AG08395 (cell line): ENCODE measurements around the gene SLC39A6.
"Not testable (repeated sequence)": the region's sequence is repeated elsewhere in the genome, so short reads cannot be mapped to it uniquely, and the experiment has no call there.

Source experiments
- DNase-seq: peaks from one replicate; pipeline ENCODE4 v3.0.0; 2012; ENCODE audit warnings: mixed read lengths, low spot score

Gene SLC39A6

GRCh38 chr18:36099311-36099710 lies 29.8 kb downstream of the SLC39A6 start:
- DNase-seq = no peak

GRCh38 chr18:36096955-36097354 lies 32.2 kb downstream of the SLC39A6 start:
- DNase-seq = no peak

- DNase-seq = peak; percentile 63
Measured at GRCh38 chr18:36095936-36096519, 33.1 kb downstream of the SLC39A6 start.

- no peak for DNase-seq
Measured at GRCh38 chr18:36094431-36094830, 34.7 kb downstream of the SLC39A6 start.

- not testable (repeated sequence) for DNase-seq
Measured at GRCh38 chr18:36092116-36092515, 37.0 kb downstream of the SLC39A6 start.

GRCh38 chr18:36089001-36089400 lies 40.1 kb downstream of the SLC39A6 start:
- DNase-seq = no peak

GRCh38 chr18:36088256-36088655 lies 40.9 kb downstream of the SLC39A6 start:
- no peak for DNase-seq

GRCh38 chr18:36086186-36086585 lies 43.0 kb downstream of the SLC39A6 start:
- DNase-seq = no peak

GRCh38 chr18:36085195-36085594 lies 43.9 kb downstream of the SLC39A6 start:
- no peak for DNase-seq

GRCh38 chr18:36083729-36084128 lies 45.4 kb downstream of the SLC39A6 start:
- no peak for DNase-seq

- DNase-seq = not testable (repeated sequence)
Measured at GRCh38 chr18:36081118-36081517, 48.0 kb downstream of the SLC39A6 start.

- DNase-seq = peak; percentile 7
Measured at GRCh38 chr18:36078751-36079529, 50.2 kb downstream of the SLC39A6 start.

- not testable (repeated sequence) for DNase-seq
Measured at GRCh38 chr18:36077764-36078163, 51.4 kb downstream of the SLC39A6 start.

- peak; percentile 56 for DNase-seq
Measured at GRCh38 chr18:36075862-36076587, 53.1 kb downstream of the SLC39A6 start.

- no peak for DNase-seq
Measured at GRCh38 chr18:36074435-36074834, 54.7 kb downstream of the SLC39A6 start.

- DNase-seq = no peak
Measured at GRCh38 chr18:36073676-36074075, 55.5 kb downstream of the SLC39A6 start.

- not testable (repeated sequence) for DNase-seq
Measured at GRCh38 chr18:36072406-36072805, 56.7 kb downstream of the SLC39A6 start.

GRCh38 chr18:36067055-36067957 lies 61.8 kb downstream of the SLC39A6 start, which contains the start of gene RPRD1A:
Gene RPRD1A (minus strand): TSS chr18:36067559. CDS start chr18:36067404, 155 bp downstream.
- peak; percentile 97 for DNase-seq

GRCh38 chr18:36066686-36067054 lies 62.5 kb downstream of the SLC39A6 start:
- DNase-seq = peak; percentile 5

GRCh38 chr18:36066001-36066400 lies 63.1 kb downstream of the SLC39A6 start:
- DNase-seq = no peak

- not testable (repeated sequence) for DNase-seq
Measured at GRCh38 chr18:36064809-36065079, 64.4 kb downstream of the SLC39A6 start.
